K562 (cell line): ENCODE results near the gene NUP153. TPM values are rescaled to one million over a fixed set of nuclear protein-coding genes. Genes with fewer than 3 reads are reported as not detected.

ENCODE experiments used
- BRF1 ChIP-seq: IDR thresholded peaks from 3 replicates; pipeline ENCODE4 v1.6.1; 2011; ENCODE audit warnings: borderline replicate concordance, mild to moderate bottlenecking; ENCODE audit not compliant: insufficient read length; ENCODE audit errors: extremely low read depth
- FOS ChIP-seq: IDR thresholded peaks from 3 replicates; pipeline ENCODE4 v1.6.1; 2011; ENCODE audit not compliant: insufficient read length; ENCODE audit errors: extremely low read depth
- MTF1 ChIP-seq: fragments of 250-450 bp; sonication (Bioruptor Pico); IDR thresholded peaks from 2 replicates; pipeline ENCODE4 v1.9.0; 2021; ENCODE audit warnings: moderate library complexity, mild to moderate bottlenecking, inconsistent platforms, borderline replicate concordance
- SLC30A9 ChIP-seq: fragments of 250-450 bp; sonication (Bioruptor Pico); IDR thresholded peaks from 2 replicates; pipeline ENCODE4 v1.8.0; 2022; ENCODE audit warnings: mild to moderate bottlenecking, moderate library complexity
- SMARCA4 ChIP-seq: fragments of 450-650 bp; IDR thresholded peaks from 2 replicates; pipeline ENCODE4 v1.6.1; 2016
- SREBF1 ChIP-seq: fragments of 150-350 bp; IDR thresholded peaks from 2 replicates; pipeline ENCODE4 v1.6.1; 2014; ENCODE audit warnings: antibody characterized with exemption, low read depth, low read length, borderline replicate concordance
- ZBTB11 ChIP-seq, 3 experiments: fragments of 200-800 bp in 1 of 3; fragments of 250-450 bp in 1 of 3; fragments of 450-650 bp in 1 of 3; sonication (Bioruptor Pico) in 1 of 3; sonication (Bioruptor generic) in 1 of 3; formaldehyde crosslinking in 1 of 3; IDR thresholded peaks; 2 replicates each; pipeline versions ENCODE4 v1.6.1 to v1.8.0; 2016 to 2022; ENCODE audit warnings: mild to moderate bottlenecking in 2 of 3, missing genetic modification characterization in 2 of 3, missing compliant biosample characterization in 1 of 3, moderate library complexity in 1 of 3
- ZC3H4 ChIP-seq: sonication (generic); formaldehyde crosslinking; IDR thresholded peaks from 2 replicates; pipeline ENCODE4 v1.9.0; 2021; ENCODE audit warnings: missing genetic modification reagents, borderline replicate concordance
- ZNF274 ChIP-seq: IDR thresholded peaks from 2 replicates; pipeline ENCODE4 v1.6.1; 2011; ENCODE audit warnings: low read depth, mild to moderate bottlenecking, low read length, moderate library complexity, borderline replicate concordance
- polyA plus RNA-seq, 8 experiments: library from polyadenylated mRNA; depleted of rRNA in 4 of 8; stranded (reverse) in 5 of 8; unstranded in 3 of 8; fragments of >200 nt; fragmentation: Nextera tagmentation in 2 of 8; fragmentation: Illumina TruSeq in 1 of 8; extraction: Ambion mirVana in 2 of 8; extraction: Trizol in 1 of 8; gene quantifications; 2 replicates each; pipeline versions ENCODE4 v1.2.1 to v1.2.3, GENCODE V29; 2011 to 2014; ENCODE audit warnings: inconsistent platforms in 1 of 8, missing spikeins in 1 of 8
- total RNA-seq, 7 experiments: library from RNA; depleted of rRNA in 6 of 7; stranded (reverse); fragments of >200 nt in 6 of 7; fragmentation: Illumina TruSeq in 2 of 7; extraction: Trizol in 2 of 7; gene quantifications; 2 replicates each; pipeline versions ENCODE4 v1.2.1 to v1.2.3, GENCODE V29; 2011 to 2021; ENCODE audit warnings: low replicate concordance in 1 of 7
- TF ChIP-seq, protein P1 (sequence below): fragments of 250-450 bp; sonication (Bioruptor Pico); IDR thresholded peaks from 2 replicates; pipeline ENCODE4 v1.4.0; 2020; ENCODE audit warnings: mild to moderate bottlenecking, moderate library complexity
- TF ChIP-seq, protein P2 (sequence below): sonication (generic); formaldehyde crosslinking; IDR thresholded peaks from 2 replicates; pipeline ENCODE4 v1.8.0; 2023; ENCODE audit warnings: missing genetic modification reagents, mild to moderate bottlenecking, borderline replicate concordance

NUP153 gene
- total and polyA plus RNA-seq, 9 of the 15 experiments (the other 6 are each of a cell fraction or from before 2014, with no cell fraction given), result 21.9 to 110 (median 84.8) TPM

DNA sequence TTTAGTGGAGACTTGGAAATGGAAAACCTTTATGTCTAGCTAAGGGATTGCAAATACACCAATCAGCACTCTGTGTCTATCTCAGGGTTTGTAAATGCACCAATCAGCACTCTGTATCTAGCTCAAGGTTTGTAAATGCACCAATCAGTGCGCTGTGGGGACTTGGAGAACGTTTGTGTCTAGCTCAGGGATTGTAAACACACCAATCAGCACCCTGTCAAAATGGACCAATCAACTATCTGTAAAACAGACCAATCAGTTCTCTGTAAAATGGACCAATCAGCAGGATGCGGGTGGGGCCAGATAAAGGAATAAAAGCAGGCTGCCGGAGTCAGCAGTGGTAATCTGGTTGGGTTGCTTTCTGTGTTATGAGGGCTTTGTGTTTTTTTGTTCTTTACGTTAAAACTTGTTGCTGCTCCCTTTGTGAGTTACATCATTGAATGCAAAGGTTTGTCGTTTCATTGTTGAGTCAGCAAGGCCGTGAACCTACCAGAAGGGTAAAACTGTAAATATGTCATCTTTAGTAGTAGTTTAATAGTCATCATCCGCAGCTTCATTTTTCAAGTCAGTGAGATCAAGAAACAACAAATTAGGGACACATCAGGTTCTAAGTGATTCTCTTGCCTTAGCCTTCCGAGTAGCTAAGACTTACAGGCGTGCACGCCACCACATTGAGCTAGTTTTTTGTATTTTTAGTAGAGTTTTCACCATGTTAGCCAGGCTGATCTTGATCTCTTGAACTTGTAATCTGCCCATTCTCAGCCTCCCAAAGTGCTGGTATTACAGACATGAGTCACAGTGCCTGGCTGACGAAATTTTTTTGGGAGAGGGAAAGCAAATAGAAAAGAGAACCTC, 22.7 kb upstream of the NUP153 start (continued):
- TF ChIP-seq MTF1, result no peak
- TF ChIP-seq, protein P1, sequence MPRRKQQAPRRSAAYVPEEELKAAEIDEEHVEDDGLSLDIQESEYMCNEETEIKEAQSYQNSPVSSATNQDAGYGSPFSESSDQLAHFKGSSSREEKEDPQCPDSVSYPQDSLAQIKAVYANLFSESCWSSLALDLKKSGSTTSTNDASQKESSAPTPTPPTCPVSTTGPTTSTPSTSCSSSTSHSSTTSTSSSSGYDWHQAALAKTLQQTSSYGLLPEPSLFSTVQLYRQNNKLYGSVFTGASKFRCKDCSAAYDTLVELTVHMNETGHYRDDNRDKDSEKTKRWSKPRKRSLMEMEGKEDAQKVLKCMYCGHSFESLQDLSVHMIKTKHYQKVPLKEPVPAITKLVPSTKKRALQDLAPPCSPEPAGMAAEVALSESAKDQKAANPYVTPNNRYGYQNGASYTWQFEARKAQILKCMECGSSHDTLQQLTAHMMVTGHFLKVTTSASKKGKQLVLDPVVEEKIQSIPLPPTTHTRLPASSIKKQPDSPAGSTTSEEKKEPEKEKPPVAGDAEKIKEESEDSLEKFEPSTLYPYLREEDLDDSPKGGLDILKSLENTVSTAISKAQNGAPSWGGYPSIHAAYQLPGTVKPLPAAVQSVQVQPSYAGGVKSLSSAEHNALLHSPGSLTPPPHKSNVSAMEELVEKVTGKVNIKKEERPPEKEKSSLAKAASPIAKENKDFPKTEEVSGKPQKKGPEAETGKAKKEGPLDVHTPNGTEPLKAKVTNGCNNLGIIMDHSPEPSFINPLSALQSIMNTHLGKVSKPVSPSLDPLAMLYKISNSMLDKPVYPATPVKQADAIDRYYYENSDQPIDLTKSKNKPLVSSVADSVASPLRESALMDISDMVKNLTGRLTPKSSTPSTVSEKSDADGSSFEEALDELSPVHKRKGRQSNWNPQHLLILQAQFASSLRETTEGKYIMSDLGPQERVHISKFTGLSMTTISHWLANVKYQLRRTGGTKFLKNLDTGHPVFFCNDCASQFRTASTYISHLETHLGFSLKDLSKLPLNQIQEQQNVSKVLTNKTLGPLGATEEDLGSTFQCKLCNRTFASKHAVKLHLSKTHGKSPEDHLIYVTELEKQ (CRISPR knock-in tag), result no peak
- TF ChIP-seq FOS, result peak; percentile 48
- no peak for TF ChIP-seq BRF1
- TF ChIP-seq SREBF1, result no peak
- no peak for TF ChIP-seq ZC3H4 (CRISPR knock-in tag)
- TF ChIP-seq ZBTB11 (CRISPR knock-in tag; IDR thresholded peaks at IDR 0.05), result 0 out of 6 replicates have a peak, but pooled peaks of 1 of the 3 experiments have one; percentile 31
- no peak for TF ChIP-seq SLC30A9 (CRISPR knock-in tag)
- TF ChIP-seq, protein P2, sequence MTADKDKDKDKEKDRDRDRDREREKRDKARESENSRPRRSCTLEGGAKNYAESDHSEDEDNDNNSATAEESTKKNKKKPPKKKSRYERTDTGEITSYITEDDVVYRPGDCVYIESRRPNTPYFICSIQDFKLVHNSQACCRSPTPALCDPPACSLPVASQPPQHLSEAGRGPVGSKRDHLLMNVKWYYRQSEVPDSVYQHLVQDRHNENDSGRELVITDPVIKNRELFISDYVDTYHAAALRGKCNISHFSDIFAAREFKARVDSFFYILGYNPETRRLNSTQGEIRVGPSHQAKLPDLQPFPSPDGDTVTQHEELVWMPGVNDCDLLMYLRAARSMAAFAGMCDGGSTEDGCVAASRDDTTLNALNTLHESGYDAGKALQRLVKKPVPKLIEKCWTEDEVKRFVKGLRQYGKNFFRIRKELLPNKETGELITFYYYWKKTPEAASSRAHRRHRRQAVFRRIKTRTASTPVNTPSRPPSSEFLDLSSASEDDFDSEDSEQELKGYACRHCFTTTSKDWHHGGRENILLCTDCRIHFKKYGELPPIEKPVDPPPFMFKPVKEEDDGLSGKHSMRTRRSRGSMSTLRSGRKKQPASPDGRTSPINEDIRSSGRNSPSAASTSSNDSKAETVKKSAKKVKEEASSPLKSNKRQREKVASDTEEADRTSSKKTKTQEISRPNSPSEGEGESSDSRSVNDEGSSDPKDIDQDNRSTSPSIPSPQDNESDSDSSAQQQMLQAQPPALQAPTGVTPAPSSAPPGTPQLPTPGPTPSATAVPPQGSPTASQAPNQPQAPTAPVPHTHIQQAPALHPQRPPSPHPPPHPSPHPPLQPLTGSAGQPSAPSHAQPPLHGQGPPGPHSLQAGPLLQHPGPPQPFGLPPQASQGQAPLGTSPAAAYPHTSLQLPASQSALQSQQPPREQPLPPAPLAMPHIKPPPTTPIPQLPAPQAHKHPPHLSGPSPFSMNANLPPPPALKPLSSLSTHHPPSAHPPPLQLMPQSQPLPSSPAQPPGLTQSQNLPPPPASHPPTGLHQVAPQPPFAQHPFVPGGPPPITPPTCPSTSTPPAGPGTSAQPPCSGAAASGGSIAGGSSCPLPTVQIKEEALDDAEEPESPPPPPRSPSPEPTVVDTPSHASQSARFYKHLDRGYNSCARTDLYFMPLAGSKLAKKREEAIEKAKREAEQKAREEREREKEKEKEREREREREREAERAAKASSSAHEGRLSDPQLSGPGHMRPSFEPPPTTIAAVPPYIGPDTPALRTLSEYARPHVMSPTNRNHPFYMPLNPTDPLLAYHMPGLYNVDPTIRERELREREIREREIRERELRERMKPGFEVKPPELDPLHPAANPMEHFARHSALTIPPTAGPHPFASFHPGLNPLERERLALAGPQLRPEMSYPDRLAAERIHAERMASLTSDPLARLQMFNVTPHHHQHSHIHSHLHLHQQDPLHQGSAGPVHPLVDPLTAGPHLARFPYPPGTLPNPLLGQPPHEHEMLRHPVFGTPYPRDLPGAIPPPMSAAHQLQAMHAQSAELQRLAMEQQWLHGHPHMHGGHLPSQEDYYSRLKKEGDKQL (CRISPR knock-in tag), result no peak
- peak; percentile 91 for TF ChIP-seq SMARCA4
- no peak for TF ChIP-seq ZNF274
